ENCODE measurements around the gene VCP.

DNA sequence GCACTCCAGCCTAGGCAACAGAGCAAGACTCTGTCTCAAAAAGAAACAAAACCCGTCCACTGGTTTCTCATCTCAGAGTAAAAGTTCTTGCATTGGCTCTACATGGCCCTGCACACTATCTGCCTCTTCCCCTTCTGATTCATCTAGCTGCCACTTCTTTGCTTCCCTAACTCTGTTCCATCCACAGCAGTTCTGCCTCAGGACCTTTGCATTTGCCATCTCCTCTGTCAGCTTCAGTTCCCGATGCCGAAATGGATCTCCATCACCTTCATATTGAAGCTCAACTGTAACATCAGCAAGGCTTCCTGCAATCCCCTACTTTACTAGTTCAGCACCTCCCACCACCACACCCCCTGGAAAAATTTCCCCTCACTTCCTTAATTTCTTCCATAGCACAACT lies 25.1 kb upstream of the VCP start:
- TF ChIP-seq GATA3 (IDR thresholded peaks at IDR 0.05; ENCODE audit: low read depth, low read length) (no peak), GATA2 (IDR thresholded peaks at IDR 0.05; ENCODE audit: low read depth, low read length) (no peak)
